HL-60 (cell line): ENCODE measurements around the gene KCNQ1.

ENCODE experiments used
- DNase-seq, 2 experiments: peaks; one replicate each; pipeline ENCODE4 v3.0.0-alpha.2; 2010 to 2020; ENCODE audit warnings: low read depth in 1 of 2, low spot score in 1 of 2
- H3K27ac ChIP-seq: fragments of 250-450 bp; sonication (Bioruptor Pico); replicated peaks from 2 replicates; pipeline ENCODE4 v1.5.1; 2020; ENCODE audit warnings: mild to moderate bottlenecking, moderate library complexity
- H3K27me3 ChIP-seq: fragments of 250-450 bp; sonication (Bioruptor Pico); 2 replicates; pipeline ENCODE4 v1.5.1; 2021; ENCODE audit warnings: mild to moderate bottlenecking, moderate library complexity; ENCODE audit not compliant: insufficient read depth, poor library complexity, severe bottlenecking
- H3K4me3 ChIP-seq: replicated peaks from 2 replicates; pipeline ENCODE4 v1.5.1; 2011; ENCODE audit warnings: mild to moderate bottlenecking, control low read depth, low read length; ENCODE audit not compliant: insufficient read depth
- GABPA ChIP-seq: IDR thresholded peaks from 2 replicates; pipeline ENCODE4 v1.6.1; 2012; ENCODE audit warnings: low read depth
- POLR2AphosphoS5 ChIP-seq: IDR thresholded peaks from 2 replicates; pipeline ENCODE4 v1.6.1; 2012; ENCODE audit warnings: low read depth
- SPI1 ChIP-seq: IDR thresholded peaks from 2 replicates; pipeline ENCODE4 v1.6.1; 2012; ENCODE audit warnings: low read depth, mild to moderate bottlenecking, borderline replicate concordance
- TF ChIP-seq, protein P1 (sequence below): IDR thresholded peaks from 2 replicates; pipeline ENCODE4 v1.6.1; 2012; ENCODE audit warnings: low read depth; ENCODE audit not compliant: insufficient replicate concordance
- TF ChIP-seq, protein P2 (sequence below): IDR thresholded peaks from one replicate; pipeline ENCODE4 v1.5.1; 2011; ENCODE audit warnings: low read length, control low read depth, inconsistent platforms; ENCODE audit not compliant: insufficient read depth

KCNQ1 gene

DNA sequence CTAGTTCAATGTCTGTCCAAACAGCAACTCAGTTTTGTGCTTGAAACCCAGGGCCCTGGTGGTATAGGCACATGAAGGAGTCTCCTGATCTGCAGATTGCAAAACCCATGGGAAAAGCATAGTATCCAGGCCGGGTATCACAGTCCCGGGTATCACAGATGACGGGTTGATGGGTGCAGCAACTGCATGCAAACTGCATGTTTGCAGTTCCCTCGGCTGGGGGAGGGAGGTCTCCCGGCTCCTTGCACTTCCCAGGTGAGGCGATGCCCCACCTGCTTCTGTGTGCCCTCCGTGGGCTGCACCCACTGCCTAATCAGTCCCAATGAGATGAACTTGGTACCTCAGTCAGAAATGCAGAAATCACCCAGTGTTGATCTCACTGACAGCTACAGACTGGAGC is 53.9 kb downstream of the KCNQ1 start:
- Histone ChIP-seq H3K4me3 (no peak overlapping the region), H3K27me3 (peaks cover 3% of the 10 kb centered on the region), H3K27ac (no peak overlapping the region)
- TF ChIP-seq, protein P1, sequence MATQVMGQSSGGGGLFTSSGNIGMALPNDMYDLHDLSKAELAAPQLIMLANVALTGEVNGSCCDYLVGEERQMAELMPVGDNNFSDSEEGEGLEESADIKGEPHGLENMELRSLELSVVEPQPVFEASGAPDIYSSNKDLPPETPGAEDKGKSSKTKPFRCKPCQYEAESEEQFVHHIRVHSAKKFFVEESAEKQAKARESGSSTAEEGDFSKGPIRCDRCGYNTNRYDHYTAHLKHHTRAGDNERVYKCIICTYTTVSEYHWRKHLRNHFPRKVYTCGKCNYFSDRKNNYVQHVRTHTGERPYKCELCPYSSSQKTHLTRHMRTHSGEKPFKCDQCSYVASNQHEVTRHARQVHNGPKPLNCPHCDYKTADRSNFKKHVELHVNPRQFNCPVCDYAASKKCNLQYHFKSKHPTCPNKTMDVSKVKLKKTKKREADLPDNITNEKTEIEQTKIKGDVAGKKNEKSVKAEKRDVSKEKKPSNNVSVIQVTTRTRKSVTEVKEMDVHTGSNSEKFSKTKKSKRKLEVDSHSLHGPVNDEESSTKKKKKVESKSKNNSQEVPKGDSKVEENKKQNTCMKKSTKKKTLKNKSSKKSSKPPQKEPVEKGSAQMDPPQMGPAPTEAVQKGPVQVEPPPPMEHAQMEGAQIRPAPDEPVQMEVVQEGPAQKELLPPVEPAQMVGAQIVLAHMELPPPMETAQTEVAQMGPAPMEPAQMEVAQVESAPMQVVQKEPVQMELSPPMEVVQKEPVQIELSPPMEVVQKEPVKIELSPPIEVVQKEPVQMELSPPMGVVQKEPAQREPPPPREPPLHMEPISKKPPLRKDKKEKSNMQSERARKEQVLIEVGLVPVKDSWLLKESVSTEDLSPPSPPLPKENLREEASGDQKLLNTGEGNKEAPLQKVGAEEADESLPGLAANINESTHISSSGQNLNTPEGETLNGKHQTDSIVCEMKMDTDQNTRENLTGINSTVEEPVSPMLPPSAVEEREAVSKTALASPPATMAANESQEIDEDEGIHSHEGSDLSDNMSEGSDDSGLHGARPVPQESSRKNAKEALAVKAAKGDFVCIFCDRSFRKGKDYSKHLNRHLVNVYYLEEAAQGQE: no peak
- TF ChIP-seq GABPA: no peak
- TF ChIP-seq, protein P2, sequence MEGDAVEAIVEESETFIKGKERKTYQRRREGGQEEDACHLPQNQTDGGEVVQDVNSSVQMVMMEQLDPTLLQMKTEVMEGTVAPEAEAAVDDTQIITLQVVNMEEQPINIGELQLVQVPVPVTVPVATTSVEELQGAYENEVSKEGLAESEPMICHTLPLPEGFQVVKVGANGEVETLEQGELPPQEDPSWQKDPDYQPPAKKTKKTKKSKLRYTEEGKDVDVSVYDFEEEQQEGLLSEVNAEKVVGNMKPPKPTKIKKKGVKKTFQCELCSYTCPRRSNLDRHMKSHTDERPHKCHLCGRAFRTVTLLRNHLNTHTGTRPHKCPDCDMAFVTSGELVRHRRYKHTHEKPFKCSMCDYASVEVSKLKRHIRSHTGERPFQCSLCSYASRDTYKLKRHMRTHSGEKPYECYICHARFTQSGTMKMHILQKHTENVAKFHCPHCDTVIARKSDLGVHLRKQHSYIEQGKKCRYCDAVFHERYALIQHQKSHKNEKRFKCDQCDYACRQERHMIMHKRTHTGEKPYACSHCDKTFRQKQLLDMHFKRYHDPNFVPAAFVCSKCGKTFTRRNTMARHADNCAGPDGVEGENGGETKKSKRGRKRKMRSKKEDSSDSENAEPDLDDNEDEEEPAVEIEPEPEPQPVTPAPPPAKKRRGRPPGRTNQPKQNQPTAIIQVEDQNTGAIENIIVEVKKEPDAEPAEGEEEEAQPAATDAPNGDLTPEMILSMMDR: no peak
- TF ChIP-seq POLR2AphosphoS5: no peak
- TF ChIP-seq SPI1: no peak
- DNase-seq: no peak

DNA sequence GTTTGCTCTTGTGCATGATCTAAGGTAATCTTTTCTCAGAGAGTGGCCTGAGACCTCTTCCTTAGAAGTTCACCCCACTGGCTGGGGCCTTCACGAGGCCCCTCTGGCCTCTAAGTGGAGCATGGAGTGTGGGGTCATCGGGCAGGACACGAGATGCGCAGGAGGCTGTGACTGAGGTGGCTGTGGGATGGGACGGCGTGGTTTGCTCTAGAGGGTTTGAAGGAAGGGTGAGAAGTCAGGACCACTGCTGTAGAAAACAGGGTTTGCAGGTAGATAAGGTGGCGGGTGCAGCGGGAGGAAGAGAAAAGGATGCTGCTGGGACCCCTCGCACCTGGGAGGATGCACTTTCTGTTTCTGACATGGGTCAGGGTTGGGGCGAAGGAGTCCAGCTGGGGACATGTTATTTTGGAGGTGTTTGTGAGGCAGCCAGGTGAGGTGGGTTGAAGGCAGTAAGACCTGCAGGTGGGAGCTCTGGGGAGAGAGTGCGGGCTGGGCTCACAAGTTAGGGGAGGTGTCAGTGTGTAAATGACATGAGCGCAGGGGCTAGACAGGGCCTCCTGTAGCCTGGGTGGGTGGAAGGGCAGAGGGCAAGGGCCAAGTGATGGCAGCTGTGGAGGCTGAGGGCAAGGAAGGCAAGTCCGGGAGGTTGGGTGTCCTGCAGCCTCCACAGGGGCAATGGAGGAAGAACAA is 62.5 kb downstream of the KCNQ1 start:
- Histone ChIP-seq H3K4me3 (no peak overlapping the region), H3K27ac (no peak overlapping the region), H3K27me3 (peaks cover 2% of the 10 kb centered on the region)
- TF ChIP-seq, protein P1: no peak
- TF ChIP-seq SPI1 (no peak), GABPA (no peak)
- DNase-seq: no peak

DNA sequence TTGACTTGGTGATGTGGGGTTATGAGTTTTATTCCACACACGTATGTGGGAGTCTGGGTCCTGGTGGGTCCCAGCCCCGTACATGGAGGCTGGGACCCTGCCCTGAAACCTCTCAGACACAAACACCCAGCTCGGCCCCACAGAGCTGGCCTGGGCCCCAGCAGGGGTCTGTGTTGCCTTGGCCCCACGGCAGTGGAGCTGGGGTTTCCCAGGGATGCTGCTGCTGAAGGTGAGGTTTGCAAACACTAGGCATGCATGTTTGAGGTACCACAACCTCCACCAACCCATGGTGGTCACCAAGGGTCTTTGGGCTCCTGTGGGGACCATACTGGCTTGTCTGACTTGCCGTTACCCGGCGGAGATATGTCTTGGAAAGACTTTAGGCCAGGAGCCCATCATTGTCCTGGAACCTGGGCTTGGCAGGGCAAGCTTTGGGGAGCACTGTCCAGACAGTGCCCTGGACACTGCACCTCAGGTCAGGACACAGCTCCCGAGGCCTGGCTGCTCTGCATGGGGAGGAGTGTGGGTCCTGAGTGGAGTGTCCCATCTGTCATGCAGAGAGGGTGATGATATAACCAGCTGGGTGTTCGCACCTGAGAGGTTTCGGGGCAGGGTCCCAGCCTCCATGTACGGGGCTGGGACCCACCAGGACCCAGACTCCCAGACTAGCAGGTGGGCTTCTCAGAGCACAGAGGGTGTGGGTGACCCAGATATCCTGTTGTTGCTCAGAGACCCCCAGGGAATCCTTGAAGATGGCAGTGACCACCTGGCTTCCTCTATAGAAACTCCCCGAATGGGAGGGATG is 63.3 kb downstream of the KCNQ1 start:
- Histone ChIP-seq H3K27me3 (peaks cover 2% of the 10 kb centered on the region), H3K27ac (no peak overlapping the region), H3K4me3 (no peak overlapping the region)
- no peak for DNase-seq
- TF ChIP-seq, protein P2: no peak
- no peak for TF ChIP-seq GABPA
- no peak for TF ChIP-seq SPI1
- TF ChIP-seq, protein P1: no peak
- TF ChIP-seq POLR2AphosphoS5: no peak
